ENCODE data around the gene FKBP7. TPM values are rescaled to one million over a fixed set of nuclear protein-coding genes. Genes with fewer than 3 reads are reported as not detected.
A peak's percentile ranks its signal among the peaks of the same experiment; 100 is the strongest.

FKBP7 gene
- total RNA-seq, 1 experiment from 2014 or later, result 18.4 TPM

DNA sequence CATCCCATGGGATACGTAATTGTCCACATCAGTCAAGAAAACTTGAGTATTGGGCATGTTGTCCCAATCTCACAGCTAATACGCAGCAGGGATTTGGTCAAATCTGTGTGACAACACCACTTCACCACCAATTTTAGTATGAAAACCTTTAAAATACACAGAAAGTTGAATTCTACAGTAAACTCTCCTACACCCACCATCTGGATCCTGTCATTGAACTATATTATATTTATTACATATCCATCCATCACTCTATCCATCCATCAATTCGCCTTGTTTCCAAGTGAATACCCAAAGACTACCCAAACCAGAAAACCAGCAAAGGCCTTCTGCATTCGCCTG is 846 bp upstream of the FKBP7 start:
- Histone ChIP-seq H3K4me1 (ENCODE audit: insufficient read depth, low read length, poor library complexity, severe bottlenecking) (peaks cover 31% of the 10 kb centered on the region), H3K9me3 (ENCODE audit: low read depth, low read length, poor library complexity, severe bottlenecking) (no peaks in the 10 kb centered on the region), H3K36me3 (ENCODE audit: insufficient read depth, low read length, poor library complexity, severe bottlenecking) (no peaks in the 10 kb centered on the region), H3K27ac (ENCODE audit: low read depth, low read length, poor library complexity, severe bottlenecking) (peak overlapping the region; percentile 92), H3K27me3 (replicated peaks; ENCODE audit: insufficient read depth, low read depth, low read length, poor library complexity) (no peaks in the 10 kb centered on the region), H3K4me3 (ENCODE audit: low read depth, low read length, poor library complexity, severe bottlenecking) (peak overlapping the region; percentile 60)
- no TSS peak for BruUV-seq (replicated peaks)
- ChIA-PET POLR2A (ENCODE audit: low non-redundant PET) (no interaction called here), CTCF (no interaction called here)
- TF ChIP-seq EZH2 (IDR thresholded peaks at IDR 0.05; ENCODE audit: borderline replicate concordance, low read depth, low read length, poor library complexity, severe bottlenecking), result no peak
- TF ChIP-seq, protein P1, sequence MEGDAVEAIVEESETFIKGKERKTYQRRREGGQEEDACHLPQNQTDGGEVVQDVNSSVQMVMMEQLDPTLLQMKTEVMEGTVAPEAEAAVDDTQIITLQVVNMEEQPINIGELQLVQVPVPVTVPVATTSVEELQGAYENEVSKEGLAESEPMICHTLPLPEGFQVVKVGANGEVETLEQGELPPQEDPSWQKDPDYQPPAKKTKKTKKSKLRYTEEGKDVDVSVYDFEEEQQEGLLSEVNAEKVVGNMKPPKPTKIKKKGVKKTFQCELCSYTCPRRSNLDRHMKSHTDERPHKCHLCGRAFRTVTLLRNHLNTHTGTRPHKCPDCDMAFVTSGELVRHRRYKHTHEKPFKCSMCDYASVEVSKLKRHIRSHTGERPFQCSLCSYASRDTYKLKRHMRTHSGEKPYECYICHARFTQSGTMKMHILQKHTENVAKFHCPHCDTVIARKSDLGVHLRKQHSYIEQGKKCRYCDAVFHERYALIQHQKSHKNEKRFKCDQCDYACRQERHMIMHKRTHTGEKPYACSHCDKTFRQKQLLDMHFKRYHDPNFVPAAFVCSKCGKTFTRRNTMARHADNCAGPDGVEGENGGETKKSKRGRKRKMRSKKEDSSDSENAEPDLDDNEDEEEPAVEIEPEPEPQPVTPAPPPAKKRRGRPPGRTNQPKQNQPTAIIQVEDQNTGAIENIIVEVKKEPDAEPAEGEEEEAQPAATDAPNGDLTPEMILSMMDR (conservative IDR thresholded peaks at IDR 0.05; ENCODE audit: low read depth, low read length), result no peak
- intact Hi-C loops (cut with micrococcal nuclease; ENCODE audit: unreplicated experiment), result no loop called here
- no peak for DNase-seq (ENCODE audit: low spot score)

- peak overlapping the region; percentile 60 for H3K4me3 ChIP-seq (ENCODE audit: low read depth, low read length, poor library complexity, severe bottlenecking)
- peak overlapping the region; percentile 92 for H3K27ac ChIP-seq (ENCODE audit: low read depth, low read length, poor library complexity, severe bottlenecking)
- ChIA-PET CTCF (no interaction called here), POLR2A (ENCODE audit: low non-redundant PET) (no interaction called here)
- peaks cover 33% of the 10 kb centered on the region for H3K4me1 ChIP-seq (ENCODE audit: insufficient read depth, low read length, poor library complexity, severe bottlenecking)
- no peaks in the 10 kb centered on the region for H3K9me3 ChIP-seq (ENCODE audit: low read depth, low read length, poor library complexity, severe bottlenecking)
- TF ChIP-seq, protein P1 (conservative IDR thresholded peaks at IDR 0.05; ENCODE audit: low read depth, low read length), result no peak
- no peak for TF ChIP-seq EZH2 (IDR thresholded peaks at IDR 0.05; ENCODE audit: borderline replicate concordance, low read depth, low read length, poor library complexity, severe bottlenecking)
- intact Hi-C loops (cut with micrococcal nuclease; ENCODE audit: unreplicated experiment), result loop anchor here (1.0 kb wide), 1 partner anchor 27 kb away; the partner anchor contains the start of genes PJVK and PRKRA
- no peaks in the 10 kb centered on the region for H3K27me3 ChIP-seq (replicated peaks; ENCODE audit: insufficient read depth, low read depth, low read length, poor library complexity)
- TSS peak; percentile 83 for BruUV-seq (replicated peaks)
- no peak for DNase-seq (ENCODE audit: low spot score)
- H3K36me3 ChIP-seq (ENCODE audit: insufficient read depth, low read length, poor library complexity, severe bottlenecking), result no peaks in the 10 kb centered on the region
These were observed 316 bp downstream of the FKBP7 start for GRCh38 chr2:178478130-178478438.

DNA sequence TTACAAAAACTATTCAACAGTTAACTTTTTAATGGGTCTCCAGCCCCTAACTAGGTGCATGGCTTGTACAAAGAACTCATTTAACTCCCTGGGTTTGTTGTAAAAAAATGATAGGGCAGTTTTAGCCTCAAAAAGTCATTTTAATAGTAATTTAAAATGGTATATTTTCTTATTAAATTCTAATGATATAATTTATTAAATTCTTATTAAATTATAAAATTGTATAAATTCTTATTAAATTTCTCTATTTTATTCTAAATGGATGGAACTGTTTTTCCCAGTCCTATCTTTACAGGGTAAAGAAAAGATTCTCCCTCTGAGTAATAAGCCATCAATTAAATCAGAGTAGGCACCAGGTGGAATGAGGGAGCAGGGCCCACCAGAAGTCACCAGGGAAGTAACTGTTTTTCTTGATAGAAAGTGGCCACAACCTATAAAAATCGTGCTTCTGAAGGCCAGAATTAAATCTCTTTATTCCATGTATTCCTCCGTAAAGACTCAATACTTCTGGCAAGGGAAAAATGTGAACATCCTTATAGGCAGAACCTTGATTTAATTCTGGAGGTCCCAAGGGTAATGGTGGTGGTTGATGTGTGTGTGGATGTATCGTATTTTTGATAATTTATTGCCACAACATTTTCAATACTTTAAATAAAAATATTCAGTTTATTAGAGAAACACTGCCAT is 814 bp downstream of the FKBP7 start:
- no TSS peak for BruUV-seq (replicated peaks)
- Histone ChIP-seq H3K9me3 (ENCODE audit: low read depth, low read length, poor library complexity, severe bottlenecking) (no peaks in the 10 kb centered on the region), H3K27me3 (replicated peaks; ENCODE audit: insufficient read depth, low read depth, low read length, poor library complexity) (no peaks in the 10 kb centered on the region), H3K27ac (ENCODE audit: low read depth, low read length, poor library complexity, severe bottlenecking) (peak overlapping the region; percentile 92), H3K4me3 (ENCODE audit: low read depth, low read length, poor library complexity, severe bottlenecking) (peak overlapping the region; percentile 60), H3K36me3 (ENCODE audit: insufficient read depth, low read length, poor library complexity, severe bottlenecking) (no peaks in the 10 kb centered on the region), H3K4me1 (ENCODE audit: insufficient read depth, low read length, poor library complexity, severe bottlenecking) (peaks cover 29% of the 10 kb centered on the region)
- TF ChIP-seq EZH2 (IDR thresholded peaks at IDR 0.05; ENCODE audit: borderline replicate concordance, low read depth, low read length, poor library complexity, severe bottlenecking), result no peak
- TF ChIP-seq, protein P1 (conservative IDR thresholded peaks at IDR 0.05; ENCODE audit: low read depth, low read length), result no peak
- ChIA-PET POLR2A (ENCODE audit: low non-redundant PET) (no interaction called here), CTCF (no interaction called here)
- peak; percentile 42 for DNase-seq (ENCODE audit: low spot score)
- intact Hi-C loops (cut with micrococcal nuclease; ENCODE audit: unreplicated experiment), result loop anchor here (1.0 kb wide), 1 partner anchor 26 kb away; the partner anchor contains the start of genes PJVK and PRKRA

All from A673 (cell line).